Stimulated activated CD8-positive, alpha-beta memory T cell treated with anti-CD3 and anti-CD28 coated beads, Interleukin-7, amount 100 ng/mL, for 4 hours (primary cell): ENCODE data around the gene TERB2.
"Not testable (repeated sequence)": the region's sequence is repeated elsewhere in the genome, so short reads cannot be mapped to it uniquely, and the experiment has no call there.

Experiments used
- DNase-seq, 2 donors: peaks; one replicate each; pipeline ENCODE4 v3.0.0-alpha.2; 2020; ENCODE audit warnings: low read depth in 2 of 2

TERB2 gene, protein sequence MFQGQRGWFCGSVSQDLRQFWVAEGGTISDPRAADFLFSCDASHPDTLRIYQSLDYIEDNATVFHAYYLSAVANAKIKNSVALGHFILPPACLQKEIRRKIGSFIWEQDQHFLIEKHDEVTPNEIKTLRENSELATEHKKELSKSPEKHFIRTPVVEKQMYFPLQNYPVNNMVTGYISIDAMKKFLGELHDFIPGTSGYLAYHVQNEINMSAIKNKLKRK

DNA sequence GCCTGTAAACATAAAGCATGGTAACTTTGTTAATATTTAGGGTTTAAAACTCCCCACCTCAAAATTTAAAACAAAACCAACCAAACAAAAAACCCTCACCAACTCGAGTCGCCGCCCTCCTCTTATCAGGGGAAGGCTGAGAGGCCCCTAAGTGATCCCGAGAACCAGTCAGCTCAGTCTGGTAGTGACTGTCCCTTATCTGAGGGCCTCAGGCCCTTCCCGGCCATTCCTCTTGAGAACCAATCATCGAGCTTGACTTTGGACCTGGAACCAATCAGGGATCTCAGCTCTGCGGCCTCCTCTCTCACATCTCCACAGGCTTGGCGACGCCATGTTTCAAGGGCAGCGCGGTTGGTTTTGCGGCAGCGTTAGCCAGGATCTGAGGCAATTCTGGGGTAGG lies at the start of gene TERB2:
TERB2 (plus strand) TSS at position 300 of the 400 bp plus-strand sequence; CDS start at position 332, 32 bp downstream.
- no peak for DNase-seq

DNA sequence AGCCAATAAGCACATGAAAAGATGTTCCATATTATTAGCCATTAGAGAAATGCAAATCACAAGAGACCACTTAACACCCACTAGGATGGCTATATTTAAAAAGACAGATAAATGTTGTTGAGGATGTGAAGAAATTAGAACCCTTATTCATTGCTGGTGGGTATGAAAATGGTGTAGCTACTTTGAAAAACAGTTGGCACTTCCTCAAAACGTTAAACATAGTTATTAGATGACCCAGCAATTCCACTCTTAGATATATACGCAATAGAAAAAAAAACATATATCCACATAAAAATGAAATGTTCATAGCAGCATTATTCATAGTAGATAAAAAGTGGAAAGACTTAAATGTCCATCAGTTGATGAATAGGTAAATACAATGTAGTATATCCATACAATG lies 47.1 kb upstream of the TERB2 start:
- no peak for DNase-seq

DNA sequence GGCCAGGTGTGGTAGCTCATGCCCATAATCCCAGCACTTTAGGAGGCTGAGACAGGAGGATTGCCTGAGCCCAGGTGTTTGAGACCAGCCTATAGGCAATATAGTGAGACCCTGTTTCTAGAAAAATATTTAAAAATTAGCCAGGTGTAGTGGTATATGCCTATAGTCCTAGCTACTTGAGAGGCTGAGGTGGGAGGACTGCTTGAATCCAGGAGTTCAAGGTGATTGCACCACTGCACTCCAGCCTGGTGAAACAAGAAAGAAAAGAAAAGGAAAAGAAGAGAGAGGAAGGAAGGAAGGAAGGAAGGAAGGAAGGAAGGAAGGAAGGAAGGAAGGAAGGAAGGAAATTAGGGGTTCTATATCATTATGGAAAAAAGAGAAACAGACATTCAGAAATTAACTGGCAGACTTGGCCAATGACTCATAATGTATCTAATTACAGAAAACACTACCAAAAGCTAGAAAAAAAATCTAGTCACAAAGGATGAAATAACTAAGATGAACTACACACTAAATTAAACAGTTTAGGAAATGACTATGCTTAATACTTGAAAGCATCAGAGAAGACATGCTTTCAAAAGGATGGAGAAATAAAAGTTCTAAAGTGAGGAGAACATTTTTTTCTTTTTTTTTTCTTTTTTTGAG lies 45.4 kb upstream of the TERB2 start:
- DNase-seq, result no peak

DNA sequence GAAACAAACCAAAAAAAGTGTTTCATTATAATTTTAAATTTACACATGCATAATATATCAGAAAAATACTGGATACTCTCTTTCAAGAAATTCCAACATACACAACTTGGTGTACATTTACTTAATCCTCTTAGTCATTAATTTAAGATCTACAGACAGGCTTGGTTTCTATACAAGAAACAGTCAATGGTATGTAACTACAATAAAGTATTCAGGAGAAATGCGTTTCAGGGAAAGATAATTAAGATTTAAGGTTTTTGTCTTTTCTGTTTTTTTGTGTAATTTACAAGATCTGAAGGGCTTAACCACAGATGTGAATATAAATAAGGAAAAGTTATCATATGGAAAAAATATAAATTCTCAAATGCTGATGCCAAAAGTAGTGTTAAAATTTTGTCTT lies 44.3 kb upstream of the TERB2 start:
- DNase-seq, result not testable (repeated sequence)

DNA sequence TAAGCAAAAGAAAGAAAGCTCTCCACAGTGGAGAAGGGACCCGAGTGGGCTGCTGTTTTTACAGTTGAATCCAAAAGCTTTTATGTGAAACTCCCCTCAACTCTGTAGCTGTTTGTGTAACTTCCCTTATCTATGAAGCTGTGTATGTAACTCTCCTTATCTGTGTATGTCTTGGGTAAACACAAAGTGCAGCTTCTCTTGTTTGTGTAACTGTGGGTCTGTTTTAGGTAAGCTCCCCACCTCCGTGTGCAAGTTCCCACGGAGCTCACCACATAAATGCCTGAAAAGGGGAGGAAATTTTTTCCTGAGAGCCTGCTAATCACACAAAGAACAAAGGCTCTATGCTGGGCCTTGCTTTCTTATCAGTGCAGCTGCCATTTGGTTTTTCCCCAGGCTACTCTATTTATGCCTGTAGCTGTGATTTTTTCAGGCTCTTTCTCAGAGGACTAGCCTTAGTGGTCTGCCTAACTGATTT lies 43.5 kb upstream of the TERB2 start:
- DNase-seq, result not testable (repeated sequence)

DNA sequence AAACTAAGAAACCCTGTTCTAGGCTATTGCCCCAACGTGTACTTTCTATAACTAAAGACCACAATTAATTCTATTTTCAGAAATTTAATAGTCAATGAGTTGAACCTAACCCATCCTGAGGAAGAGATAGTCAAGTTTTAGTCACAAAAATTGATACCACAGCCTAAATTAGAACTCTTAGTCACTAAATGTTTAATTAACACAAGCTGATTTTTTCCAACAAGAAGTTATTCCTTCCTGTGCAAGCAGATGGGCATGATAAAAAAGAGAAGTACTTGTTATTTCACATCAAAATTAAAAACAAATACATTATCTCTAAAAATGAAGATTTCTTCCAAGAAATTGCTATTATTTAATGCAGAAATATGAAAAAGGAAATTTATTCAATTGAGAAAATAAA lies 38.4 kb upstream of the TERB2 start:
- no peak for DNase-seq

DNA sequence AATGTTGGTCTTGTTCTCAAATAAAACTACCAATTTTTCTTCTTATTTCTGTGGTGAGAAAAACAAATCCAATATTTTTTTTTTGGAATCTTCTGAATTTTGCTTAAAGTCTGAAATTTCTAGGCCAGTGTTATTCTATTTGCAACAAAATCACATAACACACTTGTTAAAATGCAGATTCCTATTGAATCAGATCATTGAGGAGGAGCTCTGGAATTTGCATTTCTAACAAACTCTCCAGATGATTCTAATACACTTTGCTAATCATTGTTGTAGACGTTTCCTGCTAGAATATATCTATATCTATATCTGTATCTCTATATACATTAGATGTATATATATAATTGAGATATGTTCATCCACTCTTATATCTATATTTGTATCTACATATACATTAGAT lies 27.8 kb upstream of the TERB2 start:
- not testable (repeated sequence) for DNase-seq

DNA sequence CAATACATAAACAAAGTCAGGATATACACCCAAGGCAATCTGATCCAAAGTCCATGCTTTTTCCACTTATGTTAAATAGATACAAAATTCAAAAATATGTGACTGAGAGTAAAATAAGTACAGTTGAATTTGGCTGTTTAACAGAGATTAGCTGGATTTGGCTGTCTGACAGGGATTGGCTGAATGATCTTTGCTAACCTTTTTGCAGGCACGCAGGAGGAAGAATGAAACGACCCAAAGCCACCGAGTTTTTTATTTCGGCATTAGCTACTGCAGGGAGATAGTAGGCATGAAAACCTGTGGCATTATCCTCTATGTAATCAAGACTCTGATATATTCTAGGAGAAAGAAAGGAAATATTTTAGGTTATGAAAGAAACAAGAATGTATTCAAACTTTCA lies 26.2 kb upstream of the TERB2 start:
- not testable (repeated sequence) for DNase-seq

DNA sequence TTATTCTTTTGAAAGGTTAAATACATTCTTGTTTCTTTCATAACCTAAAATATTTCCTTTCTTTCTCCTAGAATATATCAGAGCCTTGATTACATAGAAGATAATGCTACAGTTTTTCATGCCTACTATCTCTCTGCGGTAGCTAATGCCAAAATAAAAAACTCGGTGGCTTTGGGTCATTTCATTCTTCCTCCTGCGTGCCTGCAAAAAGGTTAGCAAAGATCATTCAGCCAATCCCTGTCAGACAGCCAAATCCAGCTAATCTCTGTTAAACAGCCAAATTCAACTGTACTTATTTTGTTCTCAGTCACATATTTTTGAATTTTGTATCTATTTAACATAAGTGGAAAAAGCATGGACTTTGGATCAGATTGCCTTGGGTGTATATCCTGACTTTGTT lies 1.8 kb downstream of the TERB2 start:
- DNase-seq, result not testable (repeated sequence)

DNA sequence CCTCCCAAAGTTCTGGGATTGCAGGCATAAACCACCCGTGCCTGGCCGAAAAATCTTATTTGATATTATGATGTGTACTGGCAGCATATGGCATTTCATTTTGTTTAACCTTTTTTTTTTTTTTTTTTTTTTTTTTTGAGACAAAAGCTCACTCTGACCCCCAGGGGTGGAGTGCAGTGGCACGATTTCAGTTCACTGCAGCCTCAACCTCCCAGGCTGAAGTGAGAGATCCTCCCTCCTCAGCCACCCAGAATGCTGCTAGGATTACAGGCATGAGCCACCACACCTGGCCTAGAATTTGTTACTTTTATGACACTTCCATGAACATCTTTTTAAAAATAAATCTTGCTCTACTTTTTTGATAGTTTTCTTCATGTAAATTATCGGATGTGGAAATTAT lies 12.0 kb downstream of the TERB2 start:
- no peak for DNase-seq

DNA sequence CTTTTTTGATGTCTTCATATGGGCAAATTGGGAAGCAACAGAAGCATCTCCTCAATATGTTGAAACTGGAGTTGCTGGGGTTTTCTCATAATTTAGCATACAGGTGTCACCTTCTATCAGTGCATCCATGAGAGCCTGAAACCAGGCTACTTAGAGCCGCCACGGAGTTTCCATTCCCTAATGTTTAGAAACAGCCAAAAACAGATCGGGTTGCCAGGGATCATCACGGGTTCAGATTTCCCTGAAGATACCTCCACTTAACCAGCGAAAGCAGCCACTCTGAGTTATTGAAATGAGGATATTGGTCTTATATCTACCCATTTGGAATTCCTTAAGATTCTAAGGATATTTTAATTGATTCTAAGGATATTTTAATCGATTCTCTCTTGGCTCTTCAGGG lies 14.5 kb downstream of the TERB2 start:
- DNase-seq, result no peak

DNA sequence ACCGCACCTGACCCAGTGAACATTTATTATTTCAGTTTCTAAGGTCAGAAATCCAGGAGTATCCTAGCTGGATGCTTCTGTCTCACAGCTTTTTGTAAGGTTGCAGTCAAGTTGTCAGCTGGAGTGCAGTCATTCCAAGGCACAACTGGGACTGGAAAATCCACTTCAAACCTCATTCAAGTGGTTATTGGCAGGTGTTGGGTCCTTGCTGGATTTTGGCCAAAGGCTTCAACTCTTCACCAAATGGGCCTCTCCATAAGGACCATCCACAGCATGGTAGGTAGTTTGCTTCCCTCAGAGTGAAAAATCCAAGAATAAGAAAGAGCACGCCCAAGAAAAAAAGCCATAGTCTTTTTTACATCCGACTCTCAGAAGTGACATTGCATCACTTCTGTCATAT lies 19.7 kb downstream of the TERB2 start:
- DNase-seq, result not testable (repeated sequence)

DNA sequence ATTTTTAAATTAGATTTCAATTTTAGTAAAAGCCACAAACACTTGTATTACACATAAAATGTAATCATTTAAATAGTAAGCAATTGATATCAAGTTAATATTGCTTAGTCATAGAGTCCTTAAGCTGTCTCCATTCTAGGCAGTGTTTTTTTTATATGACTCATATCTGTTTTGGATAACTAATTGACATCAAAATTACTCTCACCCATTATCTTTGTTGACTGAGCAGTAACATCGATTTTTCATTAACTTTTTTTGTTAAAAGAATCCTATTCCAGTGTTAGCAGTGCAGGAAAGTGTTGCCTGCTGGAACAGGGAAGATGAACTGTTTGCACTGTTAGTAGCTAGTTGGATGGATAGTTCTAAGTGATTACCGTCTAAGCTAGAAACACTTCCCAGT lies 21.3 kb downstream of the TERB2 start:
- DNase-seq, result not testable (repeated sequence)

DNA sequence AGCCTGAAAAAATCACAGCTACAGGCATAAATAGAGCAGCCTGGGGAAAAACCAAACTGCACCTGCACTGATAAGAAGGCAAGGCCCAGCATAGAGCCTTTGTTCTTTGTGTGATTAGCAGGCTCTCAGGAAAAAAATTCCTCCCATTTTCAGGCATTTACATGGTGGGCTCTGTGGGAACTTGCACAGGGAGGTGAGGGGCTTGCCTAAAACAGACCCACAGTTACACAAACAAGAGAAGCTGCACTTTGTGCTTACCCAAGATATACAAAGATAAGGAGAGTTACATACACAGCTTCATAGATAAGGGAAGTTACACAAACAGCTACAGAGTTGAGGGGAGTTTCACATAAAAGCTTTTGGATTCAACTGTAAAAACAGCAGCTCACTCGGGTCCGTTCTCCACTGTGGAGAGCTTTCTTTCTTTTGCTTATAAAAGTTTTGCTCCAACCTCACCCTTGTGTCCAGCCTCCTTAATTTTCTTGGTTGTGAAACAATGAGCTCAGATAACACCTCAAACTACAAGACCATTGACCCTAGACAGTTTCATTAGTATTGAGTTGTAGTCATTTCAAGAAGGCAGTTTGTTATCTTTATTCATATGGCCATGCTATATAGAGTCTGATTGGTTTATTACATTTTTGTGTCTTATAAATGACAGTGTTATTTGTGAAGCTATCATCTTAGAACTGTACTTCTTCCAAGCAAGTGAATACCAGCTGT lies 23.3 kb downstream of the TERB2 start:
- DNase-seq, result not testable (repeated sequence)

DNA sequence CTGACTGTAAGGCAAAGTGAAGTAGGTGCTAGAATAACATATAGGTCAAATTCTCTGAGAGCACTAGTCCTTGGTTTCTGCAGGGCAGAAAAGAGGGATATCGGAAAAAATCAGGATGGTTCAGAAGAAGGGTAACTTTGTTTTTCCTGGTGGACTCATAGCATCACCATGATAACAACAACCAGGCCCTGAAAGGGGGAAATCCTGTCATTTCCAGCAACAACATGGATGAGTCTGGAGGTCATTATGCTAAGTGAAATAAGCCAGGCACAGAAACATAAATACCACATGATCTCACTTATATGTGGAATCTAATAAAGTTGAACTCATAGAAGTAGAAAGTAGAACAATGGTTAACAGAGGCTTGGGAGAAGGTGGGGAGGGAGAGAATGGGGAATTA lies 27.7 kb downstream of the TERB2 start:
- not testable (repeated sequence) for DNase-seq

DNA sequence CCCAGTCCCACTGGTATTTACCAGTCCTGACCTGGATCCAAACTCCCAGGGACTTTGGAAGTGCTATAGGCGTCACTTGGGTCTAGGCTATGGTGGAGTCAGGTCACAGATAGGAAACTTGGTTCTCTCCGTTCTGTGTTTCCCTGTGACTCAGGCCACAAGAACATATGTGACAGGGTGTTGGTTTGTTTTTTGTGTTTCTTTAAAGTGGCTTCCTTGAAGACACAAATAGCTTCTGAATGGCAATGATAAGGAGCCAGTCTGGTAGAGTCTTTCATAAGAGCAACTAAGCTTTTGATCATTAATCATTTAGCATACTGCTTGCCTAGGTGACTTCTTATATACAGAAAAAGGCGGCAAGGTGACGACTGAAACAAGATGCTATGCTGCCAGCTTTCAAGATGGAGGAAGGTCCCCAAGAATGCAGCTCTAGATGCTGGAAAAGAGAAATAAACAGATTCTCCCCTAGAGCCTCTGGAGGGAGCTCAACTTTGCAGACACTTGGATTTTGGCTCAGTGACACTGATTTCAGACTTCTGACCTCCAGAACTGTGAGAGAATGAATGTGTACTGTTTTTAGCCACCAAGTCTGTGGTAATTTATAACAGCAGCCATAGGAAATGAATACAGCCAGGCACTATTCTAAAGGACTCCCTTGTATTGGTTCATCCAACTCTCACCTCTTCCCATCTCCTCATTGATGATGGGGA lies 30.0 kb downstream of the TERB2 start:
- not testable (repeated sequence) for DNase-seq

DNA sequence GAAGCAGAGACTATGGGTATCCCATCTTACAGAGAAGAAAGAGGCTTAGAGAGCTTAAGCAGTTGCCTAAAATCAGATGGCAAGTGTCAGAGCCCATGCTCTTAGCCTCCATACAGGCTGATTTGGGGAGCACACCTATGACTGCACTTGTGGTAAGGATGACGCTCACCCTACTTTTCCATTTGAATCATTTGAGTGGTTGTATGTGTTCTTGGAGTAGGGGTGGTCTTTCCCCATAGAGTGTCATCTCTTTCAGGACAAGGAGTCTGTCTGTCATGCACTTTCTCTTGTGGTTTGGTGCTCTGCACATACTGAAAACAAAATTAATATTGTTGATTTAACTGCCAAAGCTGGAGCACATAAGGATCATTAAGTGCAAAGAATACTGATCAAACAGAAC lies 31.2 kb downstream of the TERB2 start:
- not testable (repeated sequence) for DNase-seq

DNA sequence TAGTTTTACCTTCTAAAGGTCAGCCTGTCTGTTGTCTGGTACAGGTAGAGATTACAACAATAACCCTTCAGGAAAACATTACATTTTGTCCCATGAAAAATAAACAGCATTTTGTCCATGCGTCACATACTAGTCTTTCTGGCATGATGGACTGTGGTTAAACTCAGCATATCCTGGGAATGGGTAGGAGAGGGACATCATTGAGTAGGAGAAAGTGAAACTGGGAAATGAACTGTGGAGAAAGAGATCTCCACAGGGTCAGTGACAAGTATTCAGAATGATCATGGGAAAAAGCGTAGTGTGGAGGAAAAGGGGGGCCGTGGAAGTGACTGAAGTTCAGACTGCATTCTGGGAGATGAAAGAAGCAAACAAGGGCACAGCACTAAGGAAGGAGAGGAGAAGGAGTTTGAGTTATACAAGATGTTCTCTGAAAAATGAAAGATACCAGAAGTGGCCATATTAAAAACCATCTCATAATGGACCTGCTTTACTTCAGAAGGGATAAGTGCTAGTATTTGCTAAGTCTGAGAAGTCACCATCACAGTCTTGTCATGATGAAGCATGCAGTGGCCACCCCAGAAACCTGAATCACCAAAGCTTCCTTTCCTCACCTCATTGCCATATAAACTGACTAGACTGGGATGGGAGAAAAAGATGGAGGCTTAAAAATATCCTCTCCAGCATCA lies 31.8 kb downstream of the TERB2 start:
- DNase-seq, result not testable (repeated sequence)

DNA sequence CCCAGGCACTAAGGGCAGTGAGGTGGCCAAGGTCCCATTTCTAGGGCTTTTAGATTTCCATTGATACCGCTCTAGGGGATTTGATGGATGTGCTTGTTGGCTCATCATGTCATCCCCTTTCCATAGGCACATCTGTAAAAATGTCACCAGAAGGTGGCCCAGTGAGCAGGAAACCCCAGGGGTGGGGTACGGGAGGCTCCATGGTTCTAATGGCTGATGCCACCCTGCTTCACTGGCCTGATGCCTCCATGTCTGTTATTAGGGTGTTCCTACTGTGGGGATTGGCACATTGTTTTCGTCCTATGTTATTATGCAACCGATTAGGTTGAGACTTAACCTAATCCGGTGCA lies 32.4 kb downstream of the TERB2 start:
- not testable (repeated sequence) for DNase-seq

DNA sequence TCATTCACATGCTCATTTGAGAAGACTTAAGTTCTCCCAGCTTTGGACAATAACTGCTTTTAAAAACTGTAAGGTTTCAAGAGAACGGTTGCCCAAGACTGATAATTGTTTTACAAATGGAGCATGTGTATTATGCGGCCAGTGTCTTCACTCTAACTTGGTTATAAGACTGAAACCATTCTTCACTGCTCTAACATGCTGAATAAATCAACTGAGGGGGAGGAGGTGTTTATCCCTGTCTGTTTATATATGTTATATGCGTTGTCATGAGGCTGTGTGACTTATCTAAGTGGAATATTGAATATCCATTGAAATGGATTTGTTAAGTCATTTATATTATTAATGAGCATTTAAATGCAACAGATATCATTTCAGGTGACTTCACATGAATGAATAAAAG lies 41.1 kb downstream of the TERB2 start:
- not testable (repeated sequence) for DNase-seq

DNA sequence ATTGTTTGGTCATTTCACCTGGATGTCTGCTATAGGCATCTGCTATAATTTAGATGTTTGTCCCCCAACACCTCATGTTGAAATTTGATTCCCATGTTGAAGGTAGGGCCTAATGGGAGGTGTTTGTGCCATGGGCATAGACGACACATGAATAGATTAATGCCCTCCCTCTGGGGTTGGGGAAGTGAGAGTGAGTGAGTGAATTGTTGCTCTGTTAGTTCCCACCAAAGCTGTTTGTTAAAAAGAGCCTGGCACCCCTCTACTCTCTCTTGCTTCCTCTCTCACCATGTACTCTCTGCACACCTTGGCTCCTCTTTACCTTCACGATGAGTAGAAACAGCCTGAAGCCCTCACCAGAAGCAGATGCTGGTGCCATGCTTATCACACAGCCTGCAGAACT lies 42.6 kb downstream of the TERB2 start:
- no peak for DNase-seq

DNA sequence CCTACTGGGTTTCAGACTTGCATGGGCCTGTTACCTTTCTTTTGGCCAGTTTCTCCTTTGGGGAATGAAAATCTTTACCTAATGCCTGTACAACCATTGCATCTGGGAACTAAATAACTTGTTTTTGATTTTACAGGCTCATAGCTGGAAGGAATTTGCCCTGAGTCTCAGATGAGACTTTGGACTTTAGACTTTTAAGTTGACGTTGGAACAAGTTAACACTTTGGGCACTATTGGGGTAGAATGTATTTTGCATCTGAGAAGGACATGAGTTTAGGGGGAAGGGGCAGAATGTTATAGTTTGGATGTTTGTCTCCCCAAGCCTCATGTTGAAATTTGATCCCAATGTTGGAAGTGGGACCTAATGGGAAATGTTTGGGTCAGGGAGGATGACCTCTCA lies 44.7 kb downstream of the TERB2 start:
- not testable (repeated sequence) for DNase-seq
